Activated CD8-positive, alpha-beta memory T cell treated with anti-CD3 and anti-CD28 coated beads, Interleukin-2, amount 50 U/mL, for 48 hours (primary cell): Measurements from ENCODE around the gene CYP2R1.
A peak's percentile ranks its signal among the peaks of the same experiment; 100 is the strongest.

Source experiments
- DNase-seq: peaks from one replicate; pipeline ENCODE4 v3.0.0-alpha.2; 2020

Gene CYP2R1, protein sequence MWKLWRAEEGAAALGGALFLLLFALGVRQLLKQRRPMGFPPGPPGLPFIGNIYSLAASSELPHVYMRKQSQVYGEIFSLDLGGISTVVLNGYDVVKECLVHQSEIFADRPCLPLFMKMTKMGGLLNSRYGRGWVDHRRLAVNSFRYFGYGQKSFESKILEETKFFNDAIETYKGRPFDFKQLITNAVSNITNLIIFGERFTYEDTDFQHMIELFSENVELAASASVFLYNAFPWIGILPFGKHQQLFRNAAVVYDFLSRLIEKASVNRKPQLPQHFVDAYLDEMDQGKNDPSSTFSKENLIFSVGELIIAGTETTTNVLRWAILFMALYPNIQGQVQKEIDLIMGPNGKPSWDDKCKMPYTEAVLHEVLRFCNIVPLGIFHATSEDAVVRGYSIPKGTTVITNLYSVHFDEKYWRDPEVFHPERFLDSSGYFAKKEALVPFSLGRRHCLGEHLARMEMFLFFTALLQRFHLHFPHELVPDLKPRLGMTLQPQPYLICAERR

GRCh38 chr11:14892036-14892556 is at the start of gene CYP2R1:
Gene CYP2R1, minus strand, starts transcription at chr11:14892231. Its CDS starts 26 bp downstream, at chr11:14892205.
- peak; percentile 91 for DNase-seq

GRCh38 chr11:14938936-14939335 is 46.9 kb upstream of the CYP2R1 start:
- DNase-seq: no peak

GRCh38 chr11:14934641-14935351 is 42.8 kb upstream of the CYP2R1 start:
- DNase-seq: no peak

DNA sequence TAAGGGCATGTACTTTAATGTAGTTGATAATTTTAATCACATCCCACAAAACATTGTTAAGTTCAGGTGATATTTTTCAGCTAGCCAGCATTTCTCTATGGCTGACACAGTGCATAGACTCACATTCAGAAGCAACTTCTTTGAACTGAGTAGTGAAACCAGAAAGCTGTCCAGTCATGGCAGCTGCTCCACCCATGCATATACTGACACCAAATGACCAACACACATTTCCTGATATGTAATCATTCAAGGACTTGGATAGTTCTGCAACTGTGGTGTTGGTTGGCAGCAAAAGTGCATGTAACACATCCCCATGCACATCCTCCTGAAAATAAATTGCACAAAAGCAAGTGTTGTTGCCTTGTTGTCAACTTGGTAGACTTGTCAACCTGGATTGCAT is 40.4 kb upstream of the CYP2R1 start:
- DNase-seq: no peak

GRCh38 chr11:14930369-14930768 is 38.3 kb upstream of the CYP2R1 start:
- DNase-seq: no peak

DNA sequence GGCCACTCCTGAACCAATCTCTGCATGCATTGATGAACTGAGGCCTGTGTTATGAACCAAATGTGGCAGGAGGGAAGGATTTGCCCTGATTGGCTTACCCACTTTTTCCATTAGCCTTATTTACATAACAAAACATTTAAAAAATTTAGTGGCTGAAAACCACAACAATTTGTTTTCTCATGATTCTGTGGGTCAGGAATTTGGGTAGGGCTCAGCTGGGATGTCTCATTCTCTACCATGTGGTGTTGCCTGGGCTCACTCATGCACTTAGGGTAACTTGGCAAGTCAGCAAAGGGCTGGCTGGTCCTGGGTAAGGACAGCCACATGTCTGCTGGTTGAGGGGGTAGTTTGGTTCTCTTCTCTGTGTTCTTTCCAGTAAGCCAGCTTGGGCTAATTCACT is 35.1 kb upstream of the CYP2R1 start:
- no peak for DNase-seq

DNA sequence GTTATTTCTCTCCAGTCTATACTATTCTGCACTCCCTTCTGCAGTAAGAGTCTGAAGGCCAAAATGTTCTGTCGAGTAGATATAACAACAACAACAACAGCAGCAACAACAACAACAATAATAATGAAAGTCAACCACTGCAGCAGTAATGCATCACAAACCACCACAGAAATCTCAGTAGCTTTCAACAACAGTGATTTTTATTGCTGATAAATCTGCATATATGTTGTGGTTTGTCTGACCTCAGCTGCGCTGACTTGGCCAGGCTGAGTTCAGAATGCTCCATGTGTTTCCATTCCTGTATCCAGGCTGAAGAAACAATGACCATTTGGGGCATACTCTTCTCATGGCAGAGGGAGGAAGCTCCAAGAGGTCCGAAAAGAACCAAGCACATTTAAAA is 32.3 kb upstream of the CYP2R1 start:
- no peak for DNase-seq

DNA sequence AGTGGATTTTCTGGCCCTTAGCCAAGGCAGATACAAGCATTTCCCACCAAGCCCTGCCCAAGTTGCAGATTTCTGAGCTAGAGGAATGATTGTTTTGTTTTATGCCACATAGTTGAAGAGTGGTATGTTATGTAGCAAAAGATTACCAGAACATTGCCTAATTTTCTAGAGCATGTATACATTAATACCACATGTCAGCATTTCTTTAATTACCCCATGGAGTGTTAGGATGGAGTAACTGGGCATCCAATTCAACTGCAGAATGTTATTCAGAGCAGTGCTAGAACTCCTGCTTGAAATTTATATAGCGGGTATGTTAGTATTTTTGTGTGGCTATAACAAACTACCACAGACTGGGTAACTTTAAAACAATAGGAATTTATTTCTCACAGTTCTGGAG is 24.4 kb upstream of the CYP2R1 start:
- no peak for DNase-seq

GRCh38 chr11:14914536-14914935 is 22.5 kb upstream of the CYP2R1 start:
- DNase-seq: no peak

DNA sequence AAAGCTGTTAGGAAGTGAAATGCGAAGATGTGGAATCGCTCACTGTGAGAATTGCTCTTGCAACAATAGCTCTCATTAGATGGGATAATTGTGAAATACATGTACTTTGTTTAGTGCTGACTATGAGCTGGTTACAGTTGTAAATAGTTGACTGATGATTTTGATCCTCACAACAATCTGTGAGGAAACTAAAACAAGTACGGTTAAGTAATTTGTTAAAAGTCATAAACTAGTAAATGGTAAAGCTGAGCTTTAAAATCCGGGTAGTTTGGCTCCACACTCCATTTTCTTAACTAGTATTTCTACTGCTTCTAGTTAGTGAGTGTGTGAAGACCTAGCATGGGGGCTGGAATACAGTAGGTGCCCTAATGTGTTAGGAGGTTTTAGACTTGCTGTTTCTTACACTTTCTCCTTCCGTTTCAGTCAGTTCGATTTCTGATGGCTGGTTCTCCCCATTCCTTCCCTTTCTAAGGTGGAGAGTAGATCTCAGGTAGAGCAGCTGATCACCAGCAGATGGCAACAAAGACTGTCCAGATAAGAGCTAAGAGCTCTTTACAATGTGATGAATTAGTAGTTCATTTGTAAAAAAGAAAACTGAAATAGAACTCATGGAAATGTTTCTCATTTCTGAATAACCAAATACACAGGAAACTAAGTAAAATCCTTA is 16.3 kb upstream of the CYP2R1 start:
- no peak for DNase-seq

- peak; percentile 97 for DNase-seq
Measured at GRCh38 chr11:14907411-14908213, 15.6 kb upstream of the CYP2R1 start.

- DNase-seq: no peak
Measured at GRCh38 chr11:14906993-14907392, 15.0 kb upstream of the CYP2R1 start.

DNA sequence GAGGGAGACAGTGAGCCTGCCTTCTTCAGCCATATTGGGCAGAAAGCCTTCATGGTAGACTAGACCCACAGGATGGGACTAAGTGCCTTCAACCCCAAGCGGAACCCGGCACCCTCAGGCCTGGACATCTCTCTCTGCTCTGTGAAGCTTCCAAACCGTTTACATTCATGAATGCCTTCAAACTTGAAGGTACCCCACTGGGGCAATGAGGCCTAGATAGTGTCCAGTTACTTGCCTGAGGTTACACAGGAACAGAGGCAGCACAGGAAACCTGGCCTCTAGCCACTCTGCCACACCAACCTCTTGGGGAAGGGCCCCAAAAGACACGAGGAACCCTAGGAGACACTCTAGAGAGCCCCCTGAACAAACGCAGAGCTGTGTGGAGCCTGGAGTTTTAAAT is 14.5 kb upstream of the CYP2R1 start:
- no peak for DNase-seq

- peak; percentile 88 for DNase-seq
Measured at GRCh38 chr11:14905104-14906033, 13.3 kb upstream of the CYP2R1 start.

GRCh38 chr11:14904745-14905103 is 12.7 kb upstream of the CYP2R1 start:
- DNase-seq: peak; percentile 99

- no peak for DNase-seq
Measured at GRCh38 chr11:14902650-14903350, 10.8 kb upstream of the CYP2R1 start.

GRCh38 chr11:14898906-14899305 is 6.9 kb upstream of the CYP2R1 start:
- DNase-seq: no peak

- DNase-seq: no peak
Measured at GRCh38 chr11:14898355-14898754, 6.3 kb upstream of the CYP2R1 start.

DNA sequence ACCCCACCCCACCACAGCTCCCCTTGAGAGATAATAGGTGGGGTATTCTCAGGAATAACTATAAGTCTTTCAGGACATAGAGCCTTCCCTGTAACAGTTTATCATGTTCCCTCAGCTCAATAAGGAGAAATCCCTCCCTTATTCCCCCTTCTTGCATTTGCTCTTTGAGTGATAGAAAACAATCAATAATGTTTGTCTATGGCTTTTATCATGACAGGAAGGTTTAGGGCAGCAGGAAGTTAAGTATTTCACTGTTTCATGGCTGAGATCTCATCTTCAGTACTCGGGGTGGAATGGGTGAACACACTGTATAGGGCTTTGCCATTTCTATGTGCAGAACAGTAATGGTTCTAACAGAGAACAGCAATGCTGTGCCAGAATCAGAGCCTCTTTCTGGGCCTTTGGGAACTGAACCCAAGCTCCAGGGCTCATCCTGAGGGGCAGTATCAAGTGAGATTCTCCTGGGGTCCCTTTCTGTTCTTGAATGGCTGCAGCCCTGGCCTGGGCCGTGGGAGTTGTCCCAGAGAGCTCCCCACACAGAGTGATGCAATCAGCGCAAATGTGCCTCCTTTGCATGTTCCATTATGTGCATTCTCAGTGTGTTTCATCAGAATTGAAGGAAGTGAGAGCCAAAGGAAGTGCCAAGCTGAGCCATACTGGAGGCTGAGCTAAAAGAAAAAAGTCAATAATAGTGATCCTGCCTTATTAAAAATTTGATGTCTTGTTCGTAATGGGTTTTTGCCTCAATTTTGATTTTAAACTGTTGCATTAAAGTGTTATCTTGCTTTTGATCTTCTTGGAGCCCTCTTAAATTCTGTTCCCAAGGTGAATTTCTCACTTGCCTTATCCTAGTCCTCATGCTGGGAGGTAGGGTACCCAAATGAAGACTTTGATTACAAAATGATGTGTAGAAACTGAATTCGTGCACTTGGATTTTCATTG is 2.9 kb upstream of the CYP2R1 start:
- no peak for DNase-seq

DNA sequence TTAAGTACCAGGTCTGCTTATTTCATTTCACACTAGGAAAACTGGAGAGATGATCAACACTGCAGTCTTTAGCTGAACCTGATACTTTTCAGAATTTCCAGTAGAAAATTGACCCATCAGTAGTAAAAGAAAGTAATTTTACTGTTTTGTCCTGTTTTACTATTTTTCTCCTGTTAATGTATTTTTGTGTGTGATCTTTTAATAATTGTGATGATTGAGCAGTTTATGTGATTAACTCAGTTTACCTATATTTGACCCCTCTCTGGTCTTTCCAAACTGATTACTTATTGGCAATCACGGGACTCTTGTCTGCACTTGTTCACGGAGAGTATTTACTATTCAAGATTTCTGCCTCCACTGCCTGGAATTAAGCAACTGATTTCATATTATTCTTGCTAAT is 546 bp upstream of the CYP2R1 start:
- no peak for DNase-seq
